ENCODE measurements around the gene GABRR2. TPM values are rescaled to one million over a fixed set of nuclear protein-coding genes. Genes with fewer than 3 reads are reported as not detected.

GABRR2 gene
- total RNA-seq, 3 donors from 2014 or later (not counting 1 experiment from before 2014, with no cell fraction given), result 0.57 to 2.2 (median 1.0) TPM

DNA sequence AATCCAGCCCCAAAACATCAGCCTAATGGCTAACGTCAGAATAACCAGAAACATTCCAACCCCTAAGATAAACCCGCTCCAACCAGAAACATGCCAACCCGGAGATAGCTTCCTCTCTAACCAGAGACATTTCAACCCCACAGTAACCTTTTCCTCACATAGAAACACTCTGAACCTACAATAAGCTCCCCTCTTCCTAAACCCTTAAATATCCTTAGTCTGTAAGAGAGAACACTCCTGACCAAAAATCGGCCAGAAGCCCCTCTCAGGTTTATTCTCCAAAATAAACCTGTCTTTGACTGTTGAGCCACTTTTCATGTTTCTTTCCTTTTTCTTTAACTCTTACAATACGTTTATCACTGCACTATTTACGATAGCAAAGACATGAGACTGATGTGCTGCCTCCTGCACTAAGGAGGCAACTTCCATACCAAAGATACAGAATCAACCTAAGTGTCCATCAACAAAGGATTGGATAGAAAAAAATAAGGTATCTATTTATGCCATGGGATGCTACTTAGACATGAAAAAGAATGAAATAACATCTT lies 5.0 kb upstream of the GABRR2 start:
- no peak for ATAC-seq
- H3K36me3 ChIP-seq (ENCODE audit: control insufficient read depth, insufficient read depth, low read length), result peaks cover 1% of the 10 kb centered on the region
- WGBS (ENCODE audit: insufficient coverage), result 97% methylated on average over 6 of the region's 6 CpGs
- Mint-ChIP-seq H3K4me3 (no peak overlapping the region), H3K4me1 (peaks cover 4 to 12% of the 10 kb centered on the region in 2 donors), H3K36me3 (peaks cover 8% of the 10 kb centered on the region), H3K27ac (no peak overlapping the region), H3K27me3 (ENCODE audit: low read depth in 2 of 2) (no peaks in the 10 kb centered on the region), H3K9me3 (no peaks in the 10 kb centered on the region)
- TF ChIP-seq, protein P1, sequence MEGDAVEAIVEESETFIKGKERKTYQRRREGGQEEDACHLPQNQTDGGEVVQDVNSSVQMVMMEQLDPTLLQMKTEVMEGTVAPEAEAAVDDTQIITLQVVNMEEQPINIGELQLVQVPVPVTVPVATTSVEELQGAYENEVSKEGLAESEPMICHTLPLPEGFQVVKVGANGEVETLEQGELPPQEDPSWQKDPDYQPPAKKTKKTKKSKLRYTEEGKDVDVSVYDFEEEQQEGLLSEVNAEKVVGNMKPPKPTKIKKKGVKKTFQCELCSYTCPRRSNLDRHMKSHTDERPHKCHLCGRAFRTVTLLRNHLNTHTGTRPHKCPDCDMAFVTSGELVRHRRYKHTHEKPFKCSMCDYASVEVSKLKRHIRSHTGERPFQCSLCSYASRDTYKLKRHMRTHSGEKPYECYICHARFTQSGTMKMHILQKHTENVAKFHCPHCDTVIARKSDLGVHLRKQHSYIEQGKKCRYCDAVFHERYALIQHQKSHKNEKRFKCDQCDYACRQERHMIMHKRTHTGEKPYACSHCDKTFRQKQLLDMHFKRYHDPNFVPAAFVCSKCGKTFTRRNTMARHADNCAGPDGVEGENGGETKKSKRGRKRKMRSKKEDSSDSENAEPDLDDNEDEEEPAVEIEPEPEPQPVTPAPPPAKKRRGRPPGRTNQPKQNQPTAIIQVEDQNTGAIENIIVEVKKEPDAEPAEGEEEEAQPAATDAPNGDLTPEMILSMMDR (IDR thresholded peaks at IDR 0.05), result no peak
- intact Hi-C loops (cut with micrococcal nuclease), result no loop called here
- H3K4me3 ChIP-seq (ENCODE audit: low read length), result no peak overlapping the region
- no peaks in the 10 kb centered on the region for H3K4me1 ChIP-seq (ENCODE audit: control insufficient read depth, insufficient read depth, low read length)
- H3K9me3 ChIP-seq (ENCODE audit: control insufficient read depth, insufficient read depth, low read length), result no peaks in the 10 kb centered on the region
- H3K27me3 ChIP-seq (ENCODE audit: control insufficient read depth, insufficient read depth, low read length), result no peaks in the 10 kb centered on the region
- H3K27ac ChIP-seq (ENCODE audit: low read length), result no peak overlapping the region
- DNase-seq, result no peak

DNA sequence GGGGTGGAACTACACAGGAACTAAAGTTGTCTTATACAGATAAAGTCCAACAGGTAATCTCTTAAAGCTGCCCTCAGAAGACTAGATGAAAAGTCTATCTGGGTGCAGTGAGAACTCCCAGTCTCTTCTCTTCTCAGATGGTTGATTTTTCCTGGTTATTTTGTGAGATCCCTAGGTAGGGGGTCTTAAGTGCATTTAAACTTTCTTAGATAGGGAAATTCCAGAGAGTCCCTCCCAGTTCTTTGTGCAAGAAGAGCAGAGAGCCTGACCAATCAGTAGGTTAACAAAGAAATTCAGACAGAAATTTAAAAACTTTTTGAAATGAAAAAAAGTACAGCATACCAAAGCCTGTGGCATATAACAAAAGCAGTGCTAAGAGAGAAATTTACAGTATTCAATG lies 2.0 kb upstream of the GABRR2 start:
- H3K4me3 Mint-ChIP-seq, result no peak overlapping the region
- intact Hi-C loops (cut with micrococcal nuclease), result no loop called here
- Histone ChIP-seq H3K27ac (ENCODE audit: low read length) (no peak overlapping the region), H3K27me3 (ENCODE audit: control insufficient read depth, insufficient read depth, low read length) (no peaks in the 10 kb centered on the region), H3K4me1 (ENCODE audit: control insufficient read depth, insufficient read depth, low read length) (no peaks in the 10 kb centered on the region), H3K36me3 (ENCODE audit: control insufficient read depth, insufficient read depth, low read length) (no peaks in the 10 kb centered on the region), H3K4me3 (ENCODE audit: low read length) (no peak overlapping the region), H3K9me3 (ENCODE audit: control insufficient read depth, insufficient read depth, low read length) (no peaks in the 10 kb centered on the region)
- H3K27me3 Mint-ChIP-seq (ENCODE audit: low read depth in 2 of 2), result no peaks in the 10 kb centered on the region
- no peak overlapping the region for H3K27ac Mint-ChIP-seq
- TF ChIP-seq, protein P1 (IDR thresholded peaks at IDR 0.05), result no peak
- no peak for ATAC-seq
- DNase-seq, result no peak
- peaks cover 8% of the 10 kb centered on the region for H3K36me3 Mint-ChIP-seq
- peaks cover 4 to 12% of the 10 kb centered on the region in 2 donors for H3K4me1 Mint-ChIP-seq
- no peaks in the 10 kb centered on the region for H3K9me3 Mint-ChIP-seq

DNA sequence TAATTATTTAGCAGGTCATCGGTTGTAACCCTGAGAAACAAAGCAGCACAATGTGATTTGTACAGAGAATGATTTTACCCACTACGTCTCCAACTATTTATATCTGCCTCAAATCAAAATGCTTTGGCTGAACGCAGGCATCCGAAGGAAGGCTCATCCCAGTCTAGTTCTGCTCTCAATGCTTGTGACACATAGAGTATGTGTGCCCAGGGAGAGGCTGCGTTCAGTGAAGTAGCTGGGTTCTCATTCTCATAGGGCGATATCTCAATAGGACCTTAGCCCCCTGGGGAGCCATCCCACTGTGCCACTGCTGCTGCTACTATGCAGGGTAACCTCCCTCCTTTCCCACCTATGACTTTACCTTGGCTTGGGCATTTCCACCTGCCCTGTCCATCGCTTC lies 407 bp downstream of the GABRR2 start:
- H3K9me3 ChIP-seq (ENCODE audit: control insufficient read depth, insufficient read depth, low read length), result no peaks in the 10 kb centered on the region
- DNase-seq (no peak), ATAC-seq (no peak)
- no peaks in the 10 kb centered on the region for H3K4me1 ChIP-seq (ENCODE audit: control insufficient read depth, insufficient read depth, low read length)
- Mint-ChIP-seq H3K27ac (no peak overlapping the region), H3K36me3 (peaks cover 8% of the 10 kb centered on the region), H3K27me3 (ENCODE audit: low read depth in 2 of 2) (no peaks in the 10 kb centered on the region), H3K9me3 (no peaks in the 10 kb centered on the region), H3K4me1 (peaks cover 0 to 4% of the 10 kb centered on the region in 2 donors), H3K4me3 (no peak overlapping the region)
- no peaks in the 10 kb centered on the region for H3K36me3 ChIP-seq (ENCODE audit: control insufficient read depth, insufficient read depth, low read length)
- TF ChIP-seq, protein P1 (IDR thresholded peaks at IDR 0.05), result no peak
- intact Hi-C loops (cut with micrococcal nuclease), result no loop called here
- H3K27ac ChIP-seq (ENCODE audit: low read length), result no peak overlapping the region
- no peaks in the 10 kb centered on the region for H3K27me3 ChIP-seq (ENCODE audit: control insufficient read depth, insufficient read depth, low read length)
- WGBS (ENCODE audit: insufficient coverage), result 96% methylated on average over 7 of the region's 7 CpGs
- no peak overlapping the region for H3K4me3 ChIP-seq (ENCODE audit: low read length)

DNA sequence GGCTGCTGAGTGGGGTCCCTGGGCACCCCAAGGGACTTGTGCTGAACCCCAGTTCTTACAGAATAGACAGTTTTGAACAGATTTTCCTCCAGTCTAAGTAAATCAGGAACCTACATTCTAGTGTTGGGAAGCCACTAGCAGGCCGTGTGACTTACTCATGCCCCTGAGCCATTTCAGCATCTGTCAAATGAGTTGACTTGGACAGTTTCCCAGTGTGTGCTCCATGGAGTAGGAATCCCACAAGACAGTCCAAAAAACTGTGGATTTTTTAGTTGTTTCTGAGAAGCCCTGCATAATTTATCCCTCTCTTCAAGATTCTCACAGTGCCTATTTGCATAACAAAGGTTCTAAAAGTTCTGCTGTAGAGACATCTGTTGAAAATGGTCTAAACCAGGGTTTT lies 2.1 kb downstream of the GABRR2 start:
- WGBS (ENCODE audit: insufficient coverage), result 93% methylated on average over 1 of the region's 1 CpG
- intact Hi-C loops (cut with micrococcal nuclease), result no loop called here
- Histone ChIP-seq H3K4me1 (ENCODE audit: control insufficient read depth, insufficient read depth, low read length) (no peaks in the 10 kb centered on the region), H3K36me3 (ENCODE audit: control insufficient read depth, insufficient read depth, low read length) (no peaks in the 10 kb centered on the region), H3K27ac (ENCODE audit: low read length) (no peak overlapping the region), H3K9me3 (ENCODE audit: control insufficient read depth, insufficient read depth, low read length) (no peaks in the 10 kb centered on the region), H3K27me3 (ENCODE audit: control insufficient read depth, insufficient read depth, low read length) (no peaks in the 10 kb centered on the region), H3K4me3 (ENCODE audit: low read length) (no peak overlapping the region)
- TF ChIP-seq, protein P1 (IDR thresholded peaks at IDR 0.05), result no peak
- no peak for DNase-seq
- Mint-ChIP-seq H3K4me3 (no peak overlapping the region), H3K9me3 (no peaks in the 10 kb centered on the region), H3K27me3 (ENCODE audit: low read depth in 2 of 2) (peaks cover 0 to 2% of the 10 kb centered on the region in 2 donors), H3K4me1 (peaks cover 0 to 4% of the 10 kb centered on the region in 2 donors), H3K36me3 (peaks cover 8% of the 10 kb centered on the region), H3K27ac (no peak overlapping the region)
- no peak for ATAC-seq

All from natural killer cell (primary cell).